Keratinocyte (primary cell): ENCODE data around the gene PPP2R3C. TPM values are rescaled to one million over a fixed set of nuclear protein-coding genes. Genes with fewer than 3 reads are reported as not detected.
"Not testable (repeated sequence)": the region's sequence is repeated elsewhere in the genome, so short reads cannot be mapped to it uniquely, and the experiment has no call there.

Experiments used
- DNase-seq: peaks from one replicate; pipeline ENCODE4 v3.0.0-alpha.2; 2011; ENCODE audit warnings: low read depth, missing footprints, low spot score
- FAIRE-seq: peaks from 2 replicates; lab custom pipeline; 2011; peaks lifted over from hg19 to GRCh38; lab: Jason Lieb, UNC
- H2AFZ ChIP-seq: 2 replicates; pipeline ENCODE4 v1.6.0; 2012; ENCODE audit warnings: low read length, control low read depth, inconsistent platforms; ENCODE audit not compliant: control insufficient read depth
- H3K27ac ChIP-seq: 2 replicates; pipeline ENCODE4 v1.5.1; 2011; ENCODE audit warnings: low read length; ENCODE audit not compliant: control insufficient read depth, insufficient read depth
- H3K27me3 ChIP-seq: 3 replicates; pipeline ENCODE4 v1.6.0; 2011; ENCODE audit warnings: low read length; ENCODE audit not compliant: control insufficient read depth, insufficient read depth; ENCODE audit errors: extremely low read depth
- H3K36me3 ChIP-seq, 2 experiments: 2 replicates in 1 of 2; 3 replicates in 1 of 2; pipeline ENCODE4 v1.5.1; 2011; ENCODE audit warnings: low read length in 2 of 2, mild to moderate bottlenecking in 1 of 2; ENCODE audit not compliant: control insufficient read depth in 2 of 2, insufficient read depth in 2 of 2; ENCODE audit errors: extremely low read depth in 1 of 2
- H3K4me1 ChIP-seq: 3 replicates; pipeline ENCODE4 v1.5.1; 2011; ENCODE audit warnings: low read length; ENCODE audit not compliant: control insufficient read depth, insufficient read depth; ENCODE audit errors: extremely low read depth
- H3K4me2 ChIP-seq: 3 replicates; pipeline ENCODE4 v1.6.0; 2011; ENCODE audit warnings: low read depth, low read length; ENCODE audit not compliant: control insufficient read depth, insufficient read depth; ENCODE audit errors: extremely low read depth
- H3K4me3 ChIP-seq, 3 experiments: fragments of 200-600 bp in 1 of 3; sonication (generic) in 1 of 3; 2 replicates in 2 of 3; 3 replicates in 1 of 3; pipeline ENCODE4 v1.5.1; 2011 to 2016; ENCODE audit warnings: low read length in 3 of 3, mild to moderate bottlenecking in 3 of 3, control low read depth in 2 of 3, inconsistent platforms in 1 of 3, low read depth in 1 of 3, mixed read lengths in 1 of 3, mixed run types in 1 of 3, moderate library complexity in 1 of 3; ENCODE audit not compliant: control insufficient read depth in 2 of 3, insufficient read depth in 2 of 3; ENCODE audit errors: extremely low read depth in 1 of 3
- H3K79me2 ChIP-seq: 2 replicates; pipeline ENCODE4 v1.6.0; 2012; ENCODE audit warnings: low read length; ENCODE audit not compliant: control insufficient read depth, insufficient read depth
- H3K9ac ChIP-seq: 3 replicates; pipeline ENCODE4 v1.6.0; 2011; ENCODE audit warnings: low read length; ENCODE audit not compliant: control insufficient read depth, insufficient read depth; ENCODE audit errors: extremely low read depth
- H3K9me1 ChIP-seq: 3 replicates; pipeline ENCODE4 v1.6.0; 2011; ENCODE audit warnings: low read length; ENCODE audit not compliant: control insufficient read depth, insufficient read depth; ENCODE audit errors: extremely low read depth
- H3K9me3 ChIP-seq: 2 replicates; pipeline ENCODE4 v1.5.1; 2012; ENCODE audit warnings: low read depth, low read length; ENCODE audit not compliant: control insufficient read depth
- H4K20me1 ChIP-seq: 3 replicates; pipeline ENCODE4 v1.6.0; 2011; ENCODE audit warnings: low read length; ENCODE audit not compliant: control insufficient read depth, insufficient read depth; ENCODE audit errors: extremely low read depth
- EZH2 ChIP-seq: IDR thresholded peaks from one replicate; pipeline ENCODE4 v1.6.1; 2012; ENCODE audit warnings: inconsistent platforms, mild to moderate bottlenecking, low read length, moderate library complexity
- dilution Hi-C: fragments of 300-500 bp; cut with MboI; formaldehyde crosslinking; loops from one replicate; pipeline ENCODE4 v1.7.0; 2020; ENCODE audit warnings: low sequenced_read_pairs; ENCODE audit not compliant: extremely low pct_ligation_motif_present
- polyA plus RNA-seq, 5 experiments: library from polyadenylated mRNA; depleted of rRNA in 3 of 5; stranded (reverse) in 3 of 5; stranded (forward) in 1 of 5; unstranded in 1 of 5; fragments of >200 nt; gene quantifications; 1 replicate in 1 of 5; 2 replicates in 3 of 5; 3 replicates in 1 of 5; pipeline versions ENCODE4 v1.2.1 to v1.2.3, GENCODE V29; 2011 to 2012; ENCODE audit warnings: missing spikeins in 2 of 5, low read depth in 1 of 5, low replicate concordance in 1 of 5
- TF ChIP-seq, protein P1 (sequence below), 3 experiments: IDR thresholded peaks in 1 of 3; conservative IDR thresholded peaks in 1 of 3; optimal IDR thresholded peaks in 1 of 3; 2 replicates in 2 of 3; 3 replicates in 1 of 3; pipeline versions ENCODE3 to v1.5.1; 2011; ENCODE audit warnings: low read length in 3 of 3, mild to moderate bottlenecking in 3 of 3, moderate library complexity in 2 of 3, control low read depth in 1 of 3, inconsistent platforms in 1 of 3; ENCODE audit not compliant: insufficient read depth in 2 of 3; ENCODE audit errors: extremely low read depth in 1 of 3

PPP2R3C gene
- polyA plus RNA-seq, 1 donor (not counting 4 experiments of a cell fraction or from before 2014, with no cell fraction given) = 9.8 TPM

DNA sequence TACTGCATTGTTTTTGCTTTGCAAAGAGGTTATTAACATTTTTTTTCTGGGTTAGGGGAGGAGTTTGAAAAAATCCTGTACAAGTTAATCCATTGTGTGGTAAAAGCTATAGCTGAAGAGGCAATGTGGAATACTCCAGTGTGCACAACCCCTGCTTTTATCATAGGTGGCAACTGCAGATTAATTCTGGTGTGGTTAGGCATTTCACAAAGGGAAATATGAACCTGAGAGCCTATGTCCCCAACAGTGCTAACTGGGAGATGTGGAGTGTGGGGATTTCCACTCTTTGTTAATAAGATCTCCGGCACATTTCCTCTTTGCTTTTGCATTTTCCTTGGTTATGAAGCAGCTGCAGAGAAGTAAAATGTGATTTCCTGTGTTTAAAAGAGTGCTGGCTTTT is 34.2 kb upstream of the PPP2R3C start:
- Histone ChIP-seq H3K4me2 (peak overlapping the region; percentile 25), H3K27ac (peak overlapping the region; percentile 67)

GRCh38 chr14:35154016-35154415 is 32.2 kb upstream of the PPP2R3C start:
- H3K9me1 ChIP-seq = no peaks in the 10 kb centered on the region
- H3K79me2 ChIP-seq = peaks cover 2% of the 10 kb centered on the region
- dilution Hi-C loops = no loop called here
- no peak overlapping the region for H3K9ac ChIP-seq
- H3K4me2 ChIP-seq = no peak overlapping the region
- H3K36me3 ChIP-seq = peaks cover 0 to 4% of the 10 kb centered on the region in 2 experiments
- no peak overlapping the region for H3K4me3 ChIP-seq
- no peaks in the 10 kb centered on the region for H4K20me1 ChIP-seq
- H3K27me3 ChIP-seq = no peaks in the 10 kb centered on the region
- no peaks in the 10 kb centered on the region for H3K9me3 ChIP-seq
- TF ChIP-seq, protein P1, sequence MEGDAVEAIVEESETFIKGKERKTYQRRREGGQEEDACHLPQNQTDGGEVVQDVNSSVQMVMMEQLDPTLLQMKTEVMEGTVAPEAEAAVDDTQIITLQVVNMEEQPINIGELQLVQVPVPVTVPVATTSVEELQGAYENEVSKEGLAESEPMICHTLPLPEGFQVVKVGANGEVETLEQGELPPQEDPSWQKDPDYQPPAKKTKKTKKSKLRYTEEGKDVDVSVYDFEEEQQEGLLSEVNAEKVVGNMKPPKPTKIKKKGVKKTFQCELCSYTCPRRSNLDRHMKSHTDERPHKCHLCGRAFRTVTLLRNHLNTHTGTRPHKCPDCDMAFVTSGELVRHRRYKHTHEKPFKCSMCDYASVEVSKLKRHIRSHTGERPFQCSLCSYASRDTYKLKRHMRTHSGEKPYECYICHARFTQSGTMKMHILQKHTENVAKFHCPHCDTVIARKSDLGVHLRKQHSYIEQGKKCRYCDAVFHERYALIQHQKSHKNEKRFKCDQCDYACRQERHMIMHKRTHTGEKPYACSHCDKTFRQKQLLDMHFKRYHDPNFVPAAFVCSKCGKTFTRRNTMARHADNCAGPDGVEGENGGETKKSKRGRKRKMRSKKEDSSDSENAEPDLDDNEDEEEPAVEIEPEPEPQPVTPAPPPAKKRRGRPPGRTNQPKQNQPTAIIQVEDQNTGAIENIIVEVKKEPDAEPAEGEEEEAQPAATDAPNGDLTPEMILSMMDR (optimal IDR thresholded peaks at IDR 0.05 in 1 of 3, IDR thresholded peaks at IDR 0.05 in 1 of 3, conservative IDR thresholded peaks at IDR 0.05 in 1 of 3; ENCODE audit: extremely low read depth in 1 of 3, insufficient read depth in 2 of 3, low read length in 3 of 3) = no peak
- TF ChIP-seq EZH2 = no peak
- FAIRE-seq (no peak), DNase-seq (no peak)
- H2AFZ ChIP-seq = no peak overlapping the region
- no peak overlapping the region for H3K27ac ChIP-seq
- peaks cover 18% of the 10 kb centered on the region for H3K4me1 ChIP-seq

More for the DNA sequence above, 34.2 kb upstream of the PPP2R3C start:
- Histone ChIP-seq H3K79me2 (peaks cover 3% of the 10 kb centered on the region), H4K20me1 (no peaks in the 10 kb centered on the region), H3K9me1 (no peaks in the 10 kb centered on the region), H3K4me3 (no peak overlapping the region), H3K36me3 (peaks cover 3 to 6% of the 10 kb centered on the region in 2 experiments), H2AFZ (no peak overlapping the region), H3K9me3 (no peaks in the 10 kb centered on the region), H3K4me1 (peaks cover 36% of the 10 kb centered on the region), H3K27me3 (no peaks in the 10 kb centered on the region), H3K9ac (peak overlapping the region; percentile 18)
- FAIRE-seq (peak; percentile 48), DNase-seq (no peak)
- no peak for TF ChIP-seq EZH2
- TF ChIP-seq, protein P1 (optimal IDR thresholded peaks at IDR 0.05 in 1 of 3, IDR thresholded peaks at IDR 0.05 in 1 of 3, conservative IDR thresholded peaks at IDR 0.05 in 1 of 3; ENCODE audit: extremely low read depth in 1 of 3, insufficient read depth in 2 of 3, low read length in 3 of 3) = no peak
- dilution Hi-C loops = no loop called here

DNA sequence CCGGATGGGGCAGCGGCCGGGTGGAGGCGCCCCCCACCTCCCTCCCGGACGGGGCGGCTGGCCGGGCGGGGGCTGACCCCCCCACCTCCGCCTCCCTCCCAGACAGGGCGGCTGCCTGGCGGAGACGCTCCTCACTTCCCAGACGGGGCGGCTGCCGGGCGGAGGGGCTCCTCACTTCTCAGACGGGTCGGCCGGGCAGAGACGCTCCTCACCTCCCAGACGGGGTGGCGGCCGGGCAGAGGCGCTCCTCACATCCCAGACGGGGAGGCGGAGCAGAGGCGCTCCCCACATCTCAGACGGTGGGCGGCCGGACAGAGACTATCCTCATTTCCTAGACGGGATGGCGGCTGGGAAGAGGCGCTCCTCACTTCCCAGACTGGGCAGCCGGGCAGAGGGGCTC is 30.7 kb upstream of the PPP2R3C start:
- H3K27ac ChIP-seq, DNase-seq, H2AFZ ChIP-seq, dilution Hi-C loops, H4K20me1 ChIP-seq, H3K9ac ChIP-seq, H3K36me3 ChIP-seq, H3K9me1 ChIP-seq, H3K27me3 ChIP-seq, H3K9me3 ChIP-seq, H3K4me3 ChIP-seq, H3K79me2 ChIP-seq, H3K4me2 ChIP-seq, FAIRE-seq: not testable (repeated sequence)
- H3K4me1 ChIP-seq = peaks cover 17% of the 10 kb centered on the region
